Upper lobe of left lung (tissue), 4 donors: ENCODE measurements around the gene DRC7.

ENCODE experiments used
- CTCF ChIP-seq, 6 experiments: fragments of 450-650 bp in 4 of 6; fragments of 200-600 bp in 2 of 6; sonication (generic) in 2 of 6; IDR thresholded peaks; one replicate each; pipeline ENCODE4 v1.5.1; 2016 to 2019; ENCODE audit warnings: antibody characterized with exemption in 6 of 6
- EP300 ChIP-seq, 4 donors: sonication (generic); formaldehyde crosslinking; IDR thresholded peaks; one replicate each; pipeline ENCODE4 v1.5.1; 2017; ENCODE audit warnings: antibody characterized with exemption in 4 of 4, control low read depth in 2 of 4
- POLR2A ChIP-seq, 4 donors: fragments of 450-650 bp; IDR thresholded peaks; one replicate each; pipeline ENCODE4 v1.5.1; 2016 to 2017; ENCODE audit warnings: antibody characterized with exemption in 4 of 4, mild to moderate bottlenecking in 2 of 4
- POLR2AphosphoS5 ChIP-seq, 2 donors: sonication (generic); formaldehyde crosslinking; IDR thresholded peaks; one replicate each; pipeline ENCODE4 v1.5.1; 2017; ENCODE audit warnings: antibody characterized with exemption in 2 of 2

- TF ChIP-seq CTCF (IDR thresholded peaks at IDR 0.05) (no peak), EP300 (IDR thresholded peaks at IDR 0.05) (no peak), POLR2A (IDR thresholded peaks at IDR 0.05) (no peak), POLR2AphosphoS5 (IDR thresholded peaks at IDR 0.05) (no peak)
Measured at GRCh38 chr16:57699899-57700298, 5.3 kb downstream of the DRC7 start.
